ENCODE data around the gene THSD4.

DNA sequence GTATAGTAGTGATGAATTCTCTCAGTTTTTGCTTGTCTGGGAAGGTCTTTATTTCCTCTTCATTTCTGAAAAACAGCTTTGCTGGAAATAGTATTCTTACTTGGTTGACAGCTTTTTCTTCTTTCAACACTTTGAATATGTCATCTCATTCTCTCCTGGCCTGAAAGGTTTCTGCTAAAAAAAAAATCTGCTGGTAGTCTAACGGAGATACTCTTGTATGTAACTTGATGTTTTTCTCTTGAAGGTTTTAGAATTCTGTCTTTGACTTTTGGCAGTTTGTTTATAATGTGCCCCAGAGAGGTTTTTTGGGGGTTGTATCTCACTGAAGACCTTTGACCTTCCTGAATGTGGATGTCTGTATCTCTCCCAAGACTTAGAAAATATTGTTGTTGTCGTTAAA, 47.0 kb downstream of the THSD4 start:
- TF ChIP-seq, protein P1, sequence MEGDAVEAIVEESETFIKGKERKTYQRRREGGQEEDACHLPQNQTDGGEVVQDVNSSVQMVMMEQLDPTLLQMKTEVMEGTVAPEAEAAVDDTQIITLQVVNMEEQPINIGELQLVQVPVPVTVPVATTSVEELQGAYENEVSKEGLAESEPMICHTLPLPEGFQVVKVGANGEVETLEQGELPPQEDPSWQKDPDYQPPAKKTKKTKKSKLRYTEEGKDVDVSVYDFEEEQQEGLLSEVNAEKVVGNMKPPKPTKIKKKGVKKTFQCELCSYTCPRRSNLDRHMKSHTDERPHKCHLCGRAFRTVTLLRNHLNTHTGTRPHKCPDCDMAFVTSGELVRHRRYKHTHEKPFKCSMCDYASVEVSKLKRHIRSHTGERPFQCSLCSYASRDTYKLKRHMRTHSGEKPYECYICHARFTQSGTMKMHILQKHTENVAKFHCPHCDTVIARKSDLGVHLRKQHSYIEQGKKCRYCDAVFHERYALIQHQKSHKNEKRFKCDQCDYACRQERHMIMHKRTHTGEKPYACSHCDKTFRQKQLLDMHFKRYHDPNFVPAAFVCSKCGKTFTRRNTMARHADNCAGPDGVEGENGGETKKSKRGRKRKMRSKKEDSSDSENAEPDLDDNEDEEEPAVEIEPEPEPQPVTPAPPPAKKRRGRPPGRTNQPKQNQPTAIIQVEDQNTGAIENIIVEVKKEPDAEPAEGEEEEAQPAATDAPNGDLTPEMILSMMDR (conservative IDR thresholded peaks at IDR 0.05; ENCODE audit: low read length) = no peak
- TF ChIP-seq EZH2phosphoT487 (IDR thresholded peaks at IDR 0.05; ENCODE audit: borderline replicate concordance) = no peak

Data from Loucy (cell line).